ENCODE results near the gene SND1. TPM values are rescaled to one million over a fixed set of nuclear protein-coding genes. Genes with fewer than 3 reads are reported as not detected.

Gene SND1
- total and polyA plus RNA-seq, 10 of the 15 experiments (the other 5 are each of a cell fraction or from before 2014, with no cell fraction given), result 52.4 to 270 (median 146) TPM

GRCh38 chr7:127932076-127932475 is 280.1 kb downstream of the SND1 start:
- Histone ChIP-seq H3K36me3 (ENCODE audit: control insufficient read depth in 2 of 2, insufficient read depth in 2 of 2, low read length in 1 of 2) (peaks cover 7 to 13% of the 10 kb centered on the region in 2 experiments), H3K9ac (ENCODE audit: control insufficient read depth, insufficient read depth, low read length) (no peak overlapping the region), H3K4me3 (no peak overlapping the region), H3K27ac (ENCODE audit: control insufficient read depth, insufficient read depth) (no peak overlapping the region), H2AFZ (ENCODE audit: control insufficient read depth, low read depth, low read length) (no peak overlapping the region), H3K27me3 (replicated peaks in 1 of 2; ENCODE audit: control insufficient read depth in 2 of 2, insufficient read depth in 2 of 2, low read length in 1 of 2) (no peaks in the 10 kb centered on the region), H3K4me2 (ENCODE audit: control insufficient read depth, insufficient read depth) (no peak overlapping the region), H3K9me3 (replicated peaks; ENCODE audit: control insufficient read depth, insufficient read depth, low read length) (peaks cover 2% of the 10 kb centered on the region; the same call in 2 of the 3 replicates), H3K4me1 (ENCODE audit: control insufficient read depth, insufficient read depth, low read length) (peaks cover 34% of the 10 kb centered on the region), H4K20me1 (ENCODE audit: control insufficient read depth, insufficient read depth) (no peaks in the 10 kb centered on the region; the same call in 1 of the 2 replicates), H3K79me2 (ENCODE audit: control insufficient read depth, insufficient read depth, low read length) (peaks cover 17% of the 10 kb centered on the region)
- ChIA-PET RAD21 (ENCODE audit: unreplicated experiment) (no interaction called here), CTCF (interaction anchor here (2.0 kb wide), 1 partner anchor 9 kb away, joined by 7 read pairs; no protein-coding TSS in a partner anchor), SMC1A (ENCODE audit: uncharacterized antibody, unreplicated experiment) (interaction anchor here (1.0 to 1.3 kb wide), 3 partner anchors 20 to 159 kb away, joined by 3 read pairs; no protein-coding TSS in a partner anchor), POLR2A (interaction anchor here (1.0 kb wide), 1 partner anchor 20 kb away, joined by 3 read pairs; no protein-coding TSS in a partner anchor)
- no peak for TF ChIP-seq STAT1 (conservative IDR thresholded peaks at IDR 0.05)
- no peak for TF ChIP-seq BCLAF1 (IDR thresholded peaks at IDR 0.05)
- TF ChIP-seq TCF3 (IDR thresholded peaks at IDR 0.05; ENCODE audit: borderline replicate concordance, insufficient read depth, low read depth, low read length), result no peak
- TF ChIP-seq ETV6 (conservative IDR thresholded peaks at IDR 0.05 in 1 of 2, IDR thresholded peaks at IDR 0.05 in 1 of 2; ENCODE audit: borderline replicate concordance in 1 of 2, low read depth in 1 of 2), result no peak
- TF ChIP-seq ZNF274 (IDR thresholded peaks at IDR 0.05; ENCODE audit: insufficient read depth, insufficient read length), result no peak
- TF ChIP-seq ZNF24 (IDR thresholded peaks at IDR 0.05), result no peak
- TF ChIP-seq HDGF (IDR thresholded peaks at IDR 0.05), result no peak
- TF ChIP-seq ZNF217 (IDR thresholded peaks at IDR 0.05), result no peak
- no peak for TF ChIP-seq TARDBP (IDR thresholded peaks at IDR 0.05; ENCODE audit: borderline replicate concordance)
- no peak for TF ChIP-seq ZZZ3 (IDR thresholded peaks at IDR 0.05; ENCODE audit: control insufficient read depth, insufficient read length, low read depth)
- TF ChIP-seq NBN (IDR thresholded peaks at IDR 0.05), result no peak
- no peak for TF ChIP-seq SIX5 (IDR thresholded peaks at IDR 0.05; ENCODE audit: low read depth, low read length, severe bottlenecking)
- TF ChIP-seq CREM (IDR thresholded peaks at IDR 0.05; ENCODE audit: low read depth), result no peak
- TF ChIP-seq CHD4 (IDR thresholded peaks at IDR 0.05), result no peak
- TF ChIP-seq, protein P1, sequence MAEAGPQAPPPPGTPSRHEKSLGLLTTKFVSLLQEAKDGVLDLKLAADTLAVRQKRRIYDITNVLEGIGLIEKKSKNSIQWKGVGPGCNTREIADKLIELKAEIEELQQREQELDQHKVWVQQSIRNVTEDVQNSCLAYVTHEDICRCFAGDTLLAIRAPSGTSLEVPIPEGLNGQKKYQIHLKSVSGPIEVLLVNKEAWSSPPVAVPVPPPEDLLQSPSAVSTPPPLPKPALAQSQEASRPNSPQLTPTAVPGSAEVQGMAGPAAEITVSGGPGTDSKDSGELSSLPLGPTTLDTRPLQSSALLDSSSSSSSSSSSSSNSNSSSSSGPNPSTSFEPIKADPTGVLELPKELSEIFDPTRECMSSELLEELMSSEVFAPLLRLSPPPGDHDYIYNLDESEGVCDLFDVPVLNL (IDR thresholded peaks at IDR 0.05; ENCODE audit: low read depth, low read length), result no peak
- no peak for TF ChIP-seq BACH1 (IDR thresholded peaks at IDR 0.05; ENCODE audit: borderline replicate concordance)
- TF ChIP-seq SP1 (IDR thresholded peaks at IDR 0.05; ENCODE audit: low read depth, low read length), result no peak
- TF ChIP-seq PBX3 (IDR thresholded peaks at IDR 0.05; ENCODE audit: insufficient replicate concordance, low read depth, low read length), result no peak
- no peak for TF ChIP-seq KDM1A (IDR thresholded peaks at IDR 0.05; ENCODE audit: borderline replicate concordance)
- no peak for TF ChIP-seq TCF12 (IDR thresholded peaks at IDR 0.05; ENCODE audit: low read depth, low read length)
- BruUV-seq (replicated peaks), result no TSS peak
- ATAC-seq (no peak), FAIRE-seq (no peak), DNase-seq (ENCODE audit: low read depth, low spot score) (no peak)
- in situ Hi-C loops (cut with MboI), result no loop called here
- intact Hi-C loops (cut with micrococcal nuclease; ENCODE audit: unreplicated experiment), result loop anchor here (10.0 kb wide), 1 partner anchor 217 kb away; no protein-coding TSS in a partner anchor
- 83% methylated on average over 1 of the region's 1 CpG for WGBS (ENCODE audit: insufficient coverage, insufficient replicate concordance, low lambda C conversion rate, missing lambda C conversion rate)

All from GM12878 (cell line).